ENCODE measurements around the gene HGFAC.

The HGFAC gene

GRCh38 chr4:3438847-3439180 lies 3.0 kb upstream of the HGFAC start:
- DNase-seq (ENCODE audit: extremely low read depth, low read depth): no peak

GRCh38 chr4:3439391-3439790 lies 2.4 kb upstream of the HGFAC start:
- no peak for TF ChIP-seq CTCF (IDR thresholded peaks at IDR 0.05; ENCODE audit: low read depth, low read length)
- no peak for DNase-seq (ENCODE audit: extremely low read depth, low read depth)

More at GRCh38 chr4:3438847-3439180, 3.0 kb upstream of the HGFAC start:
- no peak for TF ChIP-seq CTCF (IDR thresholded peaks at IDR 0.05; ENCODE audit: low read depth, low read length)

GRCh38 chr4:3440011-3440410 lies 1.8 kb upstream of the HGFAC start:
- no peak for DNase-seq (ENCODE audit: extremely low read depth, low read depth)
- TF ChIP-seq CTCF (IDR thresholded peaks at IDR 0.05; ENCODE audit: low read depth, low read length): no peak

- no peak for TF ChIP-seq CTCF (IDR thresholded peaks at IDR 0.05; ENCODE audit: low read depth, low read length)
- DNase-seq (ENCODE audit: extremely low read depth, low read depth): no peak
These were observed 728 bp upstream of the HGFAC start for GRCh38 chr4:3440979-3441500.

- TF ChIP-seq CTCF (IDR thresholded peaks at IDR 0.05; ENCODE audit: low read depth, low read length): no peak
- DNase-seq (ENCODE audit: extremely low read depth, low read depth): no peak
These were observed 741 bp downstream of the HGFAC start for GRCh38 chr4:3442460-3442958.

- peak; percentile 94 for TF ChIP-seq CTCF (IDR thresholded peaks at IDR 0.05; ENCODE audit: low read depth, low read length)
- no peak for DNase-seq (ENCODE audit: extremely low read depth, low read depth)
These were observed 1.4 kb downstream of the HGFAC start for GRCh38 chr4:3442959-3443749.

- no peak for DNase-seq (ENCODE audit: extremely low read depth, low read depth)
- no peak for TF ChIP-seq CTCF (IDR thresholded peaks at IDR 0.05; ENCODE audit: low read depth, low read length)
These were observed 2.1 kb downstream of the HGFAC start for GRCh38 chr4:3443750-3444309.

Data from AG09319 (cell line).